ENCODE measurements around the gene UGT1A9. TPM values are rescaled to one million over a fixed set of nuclear protein-coding genes. Genes with fewer than 3 reads are reported as not detected.

Gene UGT1A9
- total and polyA plus RNA-seq, 2 of the 13 experiments (the other 11 are each of a cell fraction or from before 2014, with no cell fraction given), result 0.07 TPM; not detected in 1

DNA sequence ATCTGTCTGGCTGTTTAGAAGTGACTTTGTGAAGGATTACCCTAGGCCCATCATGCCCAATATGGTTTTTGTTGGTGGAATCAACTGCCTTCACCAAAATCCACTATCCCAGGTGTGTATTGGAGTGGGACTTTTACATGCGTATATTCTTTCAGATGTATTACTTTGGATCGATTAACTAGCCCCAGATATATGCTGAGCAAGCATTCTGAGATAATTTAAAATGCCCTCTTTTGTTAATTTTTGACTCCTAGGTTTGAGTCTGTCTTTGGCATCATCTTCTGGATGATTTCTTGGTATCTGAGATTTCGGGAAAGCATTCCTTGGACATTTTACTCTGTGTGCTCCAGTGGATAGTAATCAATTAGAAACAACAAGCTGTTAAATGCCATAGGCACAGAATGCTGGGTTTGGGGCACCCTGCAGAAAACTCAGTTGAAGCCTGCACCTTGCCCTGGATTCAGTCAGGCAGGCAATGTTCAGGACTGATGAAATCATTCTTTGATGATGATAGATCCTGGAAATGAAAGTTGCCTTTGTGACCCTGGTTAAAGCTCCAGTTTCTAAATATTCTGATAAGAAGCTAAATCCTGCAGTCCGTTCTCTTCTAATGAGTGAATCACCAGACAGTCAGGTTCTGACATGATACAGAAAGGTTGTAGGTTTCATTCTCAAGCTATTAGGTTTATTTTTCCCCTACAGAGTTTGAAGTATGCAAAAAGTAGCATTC, 89.5 kb downstream of the UGT1A9 start:
- no peak overlapping the region for H3K4me3 ChIP-seq (replicated peaks in 1 of 3; ENCODE audit: insufficient read depth in 1 of 3, low read depth in 2 of 3, low read length in 3 of 3)
- POLR2A ChIA-PET, result no interaction called here
- ATAC-seq, result no peak
- DNase-seq (ENCODE audit: low spot score), result no peak
- CTCF ChIA-PET (ENCODE audit: low intra/inter-chr PET ratio, low total read pairs), result no interaction called here
- in situ Hi-C loops (cut with HindIII; ENCODE audit: extremely low pct_ligation_motif_present, low pct_unique_long_range_greater_than_20kb) (no loop called here), intact Hi-C loops (cut with micrococcal nuclease; ENCODE audit: unreplicated experiment) (no loop called here)
- H3K27me3 ChIP-seq (ENCODE audit: control insufficient read depth in 1 of 2, insufficient read depth in 2 of 2, low read length in 2 of 2), result peaks cover 9 to 71% of the 10 kb centered on the region in 2 experiments; a peak in 3 of 5 replicates
- H3K9me3 ChIP-seq (ENCODE audit: low read length), result no peaks in the 10 kb centered on the region
- no TSS peak for BruUV-seq (replicated peaks)
- H3K4me1 ChIP-seq (ENCODE audit: insufficient read depth, low read length), result peaks cover 40% of the 10 kb centered on the region
- H3K9ac ChIP-seq (ENCODE audit: insufficient read depth, low read depth, low read length), result no peak overlapping the region
- no peak overlapping the region for H3K27ac ChIP-seq (ENCODE audit: extremely low read length, insufficient read depth, low read length)
- FAIRE-seq, result no peak
- no peaks in the 10 kb centered on the region for H3K36me3 ChIP-seq (replicated peaks in 1 of 2; ENCODE audit: control insufficient read depth in 1 of 2, insufficient read depth in 2 of 2, low read length in 2 of 2)
- H3K4me2 ChIP-seq (ENCODE audit: low read depth, low read length), result no peak overlapping the region
- no peak overlapping the region for H2AFZ ChIP-seq (ENCODE audit: low read length)
- no peaks in the 10 kb centered on the region for H4K20me1 ChIP-seq (ENCODE audit: insufficient read depth, low read length)
- 61% methylated on average over 4 of the region's 4 CpGs for WGBS (ENCODE audit: low lambda C conversion rate)
- TF ChIP-seq ZFP82 (CRISPR knock-in tag; IDR thresholded peaks at IDR 0.05; ENCODE audit: borderline replicate concordance) (no peak), HMGA1 (CRISPR knock-in tag; conservative IDR thresholded peaks at IDR 0.05) (no peak), TMF1 (CRISPR knock-in tag; IDR thresholded peaks at IDR 0.05; ENCODE audit: low read depth) (no peak), MAFK (conservative IDR thresholded peaks at IDR 0.05 in 1 of 2, IDR thresholded peaks at IDR 0.05 in 1 of 2; ENCODE audit: low read length in 2 of 2) (peak; percentile 92 to 97), MAFF (IDR thresholded peaks at IDR 0.05; ENCODE audit: low read depth, low read length) (peak; percentile 94)
- H3K79me2 ChIP-seq (ENCODE audit: insufficient read depth, low read length), result no peaks in the 10 kb centered on the region

DNA sequence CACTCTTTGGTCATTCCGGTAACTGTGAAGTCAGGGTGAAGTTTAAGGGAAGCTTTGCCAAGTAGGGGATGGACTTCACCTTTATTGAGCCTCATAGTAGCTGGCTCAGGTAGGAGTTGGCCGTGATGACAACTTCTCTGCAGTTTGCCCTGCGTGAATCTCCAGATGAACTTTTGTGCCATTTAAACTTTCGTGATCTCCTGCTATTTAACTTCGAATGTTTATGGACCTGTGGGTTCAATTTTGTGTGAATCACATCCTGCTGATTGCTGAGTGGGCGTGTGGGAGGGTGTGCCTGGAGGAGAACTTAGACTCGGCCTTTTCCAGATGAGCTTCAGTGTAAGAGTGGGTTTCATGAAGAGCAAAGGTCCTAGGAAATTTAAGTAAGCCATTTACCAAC, 92.6 kb downstream of the UGT1A9 start:
- 13% methylated on average over 7 of the region's 7 CpGs for WGBS (ENCODE audit: low lambda C conversion rate)
- DNase-seq (ENCODE audit: low spot score) (no peak), FAIRE-seq (no peak), ATAC-seq (no peak)
- H3K9me3 ChIP-seq (ENCODE audit: low read length), result no peaks in the 10 kb centered on the region
- peaks cover 12% of the 10 kb centered on the region for H3K4me1 ChIP-seq (ENCODE audit: insufficient read depth, low read length)
- no peak overlapping the region for H3K4me2 ChIP-seq (ENCODE audit: low read depth, low read length)
- no peak overlapping the region for H3K27ac ChIP-seq (ENCODE audit: extremely low read length, insufficient read depth, low read length)
- H3K9ac ChIP-seq (ENCODE audit: insufficient read depth, low read depth, low read length), result no peak overlapping the region
- POLR2A ChIA-PET, result no interaction called here
- H3K79me2 ChIP-seq (ENCODE audit: insufficient read depth, low read length), result no peaks in the 10 kb centered on the region
- H3K27me3 ChIP-seq (ENCODE audit: control insufficient read depth in 1 of 2, insufficient read depth in 2 of 2, low read length in 2 of 2), result peaks cover 4 to 61% of the 10 kb centered on the region in 2 experiments; a peak in 3 of 5 replicates
- CTCF ChIA-PET (ENCODE audit: low intra/inter-chr PET ratio, low total read pairs), result no interaction called here
- in situ Hi-C loops (cut with HindIII; ENCODE audit: extremely low pct_ligation_motif_present, low pct_unique_long_range_greater_than_20kb), result no loop called here
- H4K20me1 ChIP-seq (ENCODE audit: insufficient read depth, low read length), result no peaks in the 10 kb centered on the region
- BruUV-seq (replicated peaks), result no TSS peak
- no peak overlapping the region for H3K4me3 ChIP-seq (replicated peaks in 1 of 3; ENCODE audit: insufficient read depth in 1 of 3, low read depth in 2 of 3, low read length in 3 of 3)
- no peaks in the 10 kb centered on the region for H3K36me3 ChIP-seq (replicated peaks in 1 of 2; ENCODE audit: control insufficient read depth in 1 of 2, insufficient read depth in 2 of 2, low read length in 2 of 2)
- TF ChIP-seq, protein P1, sequence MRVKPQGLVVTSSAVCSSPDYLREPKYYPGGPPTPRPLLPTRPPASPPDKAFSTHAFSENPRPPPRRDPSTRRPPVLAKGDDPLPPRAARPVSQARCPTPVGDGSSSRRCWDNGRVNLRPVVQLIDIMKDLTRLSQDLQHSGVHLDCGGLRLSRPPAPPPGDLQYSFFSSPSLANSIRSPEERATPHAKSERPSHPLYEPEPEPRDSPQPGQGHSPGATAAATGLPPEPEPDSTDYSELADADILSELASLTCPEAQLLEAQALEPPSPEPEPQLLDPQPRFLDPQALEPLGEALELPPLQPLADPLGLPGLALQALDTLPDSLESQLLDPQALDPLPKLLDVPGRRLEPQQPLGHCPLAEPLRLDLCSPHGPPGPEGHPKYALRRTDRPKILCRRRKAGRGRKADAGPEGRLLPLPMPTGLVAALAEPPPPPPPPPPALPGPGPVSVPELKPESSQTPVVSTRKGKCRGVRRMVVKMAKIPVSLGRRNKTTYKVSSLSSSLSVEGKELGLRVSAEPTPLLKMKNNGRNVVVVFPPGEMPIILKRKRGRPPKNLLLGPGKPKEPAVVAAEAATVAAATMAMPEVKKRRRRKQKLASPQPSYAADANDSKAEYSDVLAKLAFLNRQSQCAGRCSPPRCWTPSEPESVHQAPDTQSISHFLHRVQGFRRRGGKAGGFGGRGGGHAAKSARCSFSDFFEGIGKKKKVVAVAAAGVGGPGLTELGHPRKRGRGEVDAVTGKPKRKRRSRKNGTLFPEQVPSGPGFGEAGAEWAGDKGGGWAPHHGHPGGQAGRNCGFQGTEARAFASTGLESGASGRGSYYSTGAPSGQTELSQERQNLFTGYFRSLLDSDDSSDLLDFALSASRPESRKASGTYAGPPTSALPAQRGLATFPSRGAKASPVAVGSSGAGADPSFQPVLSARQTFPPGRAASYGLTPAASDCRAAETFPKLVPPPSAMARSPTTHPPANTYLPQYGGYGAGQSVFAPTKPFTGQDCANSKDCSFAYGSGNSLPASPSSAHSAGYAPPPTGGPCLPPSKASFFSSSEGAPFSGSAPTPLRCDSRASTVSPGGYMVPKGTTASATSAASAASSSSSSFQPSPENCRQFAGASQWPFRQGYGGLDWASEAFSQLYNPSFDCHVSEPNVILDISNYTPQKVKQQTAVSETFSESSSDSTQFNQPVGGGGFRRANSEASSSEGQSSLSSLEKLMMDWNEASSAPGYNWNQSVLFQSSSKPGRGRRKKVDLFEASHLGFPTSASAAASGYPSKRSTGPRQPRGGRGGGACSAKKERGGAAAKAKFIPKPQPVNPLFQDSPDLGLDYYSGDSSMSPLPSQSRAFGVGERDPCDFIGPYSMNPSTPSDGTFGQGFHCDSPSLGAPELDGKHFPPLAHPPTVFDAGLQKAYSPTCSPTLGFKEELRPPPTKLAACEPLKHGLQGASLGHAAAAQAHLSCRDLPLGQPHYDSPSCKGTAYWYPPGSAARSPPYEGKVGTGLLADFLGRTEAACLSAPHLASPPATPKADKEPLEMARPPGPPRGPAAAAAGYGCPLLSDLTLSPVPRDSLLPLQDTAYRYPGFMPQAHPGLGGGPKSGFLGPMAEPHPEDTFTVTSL (CRISPR knock-in tag; IDR thresholded peaks at IDR 0.05; ENCODE audit: borderline replicate concordance), result peak; percentile 33; the same call in 1 of the 2 replicates
- TF ChIP-seq CHCHD3 (CRISPR knock-in tag; IDR thresholded peaks at IDR 0.05), result no peak
- no peak overlapping the region for H2AFZ ChIP-seq (ENCODE audit: low read length)
- intact Hi-C loops (cut with micrococcal nuclease; ENCODE audit: unreplicated experiment), result no loop called here
